K562 (cell line): Measurements from ENCODE around the gene FAM53A. TPM values are rescaled to one million over a fixed set of nuclear protein-coding genes. Genes with fewer than 3 reads are reported as not detected.
A peak's percentile ranks its signal among the peaks of the same experiment; 100 is the strongest.

Experiments used
- ARID1B ChIP-seq: fragments of 450-650 bp; IDR thresholded peaks from 2 replicates; pipeline ENCODE4 v1.6.1; 2016; ENCODE audit warnings: antibody characterized with exemption, mild to moderate bottlenecking, inconsistent platforms
- CAMTA2 ChIP-seq: fragments of 250-450 bp; sonication (Bioruptor Pico); conservative IDR thresholded peaks from 2 replicates; pipeline ENCODE4 v1.5.1; 2022
- CBX8 ChIP-seq: fragments of 200-600 bp; sonication (generic); IDR thresholded peaks from 2 replicates; pipeline ENCODE4 v1.6.1; 2012; ENCODE audit warnings: borderline replicate concordance, mixed run types, low read depth, mild to moderate bottlenecking, moderate library complexity, mixed read lengths, low read length, control low read depth, inconsistent platforms; ENCODE audit not compliant: poor library complexity, severe bottlenecking; ENCODE audit errors: extremely low read depth
- COPS2 ChIP-seq: fragments of 450-650 bp; conservative IDR thresholded peaks from 2 replicates; pipeline ENCODE4 v1.6.1; 2016; ENCODE audit warnings: mild to moderate bottlenecking, moderate library complexity
- FIP1L1 ChIP-seq: fragments of 200-400 bp; formaldehyde crosslinking; IDR thresholded peaks from 2 replicates; pipeline ENCODE4 v1.6.1; 2018; ENCODE audit warnings: mild to moderate bottlenecking, low read depth, low read length; ENCODE audit not compliant: poor library complexity, severe bottlenecking
- FOXP1 ChIP-seq: sonication (generic); formaldehyde crosslinking; IDR thresholded peaks from 2 replicates; pipeline ENCODE4 v1.8.0; 2022; ENCODE audit warnings: mild to moderate bottlenecking, missing genetic modification reagents
- HIVEP1 ChIP-seq: fragments of 250-450 bp; sonication (Bioruptor Pico); IDR thresholded peaks from 2 replicates; pipeline ENCODE4 v1.4.0; 2020; ENCODE audit warnings: mild to moderate bottlenecking
- HNRNPUL1 ChIP-seq: fragments of 200-400 bp; formaldehyde crosslinking; IDR thresholded peaks from 2 replicates; pipeline ENCODE4 v1.6.1; 2017; ENCODE audit warnings: low read length
- MAZ ChIP-seq, 2 experiments: fragments of 450-650 bp in 1 of 2; sonication (generic) in 1 of 2; formaldehyde crosslinking; IDR thresholded peaks in 1 of 2; conservative IDR thresholded peaks in 1 of 2; 2 replicates each; pipeline versions ENCODE4 v1.4.0 to v1.5.0; 2020; ENCODE audit warnings: mild to moderate bottlenecking in 1 of 2, missing genetic modification reagents in 1 of 2
- NCOA1 ChIP-seq: fragments of 450-650 bp; IDR thresholded peaks from 2 replicates; pipeline ENCODE4 v1.6.1; 2016; ENCODE audit warnings: low read depth
- NUFIP1 ChIP-seq: fragments of 450-650 bp; IDR thresholded peaks from 2 replicates; pipeline ENCODE4 v1.6.1; 2018; ENCODE audit not compliant: partially characterized antibody
- SIN3A ChIP-seq, 2 experiments: fragments of 150-350 bp in 1 of 2; IDR thresholded peaks; 2 replicates each; pipeline ENCODE4 v1.6.1; 2011 to 2016; ENCODE audit warnings: borderline replicate concordance in 2 of 2, low read depth in 2 of 2, low read length in 2 of 2, mild to moderate bottlenecking in 2 of 2, moderate library complexity in 2 of 2; ENCODE audit not compliant: control insufficient read depth in 1 of 2
- SMAD1 ChIP-seq: fragments of 150-350 bp; IDR thresholded peaks from 2 replicates; pipeline ENCODE4 v1.6.1; 2014; ENCODE audit warnings: low read length, low read depth; ENCODE audit not compliant: partially characterized antibody
- XRCC4 ChIP-seq: IDR thresholded peaks from one replicate; pipeline ENCODE4 v1.6.1; 2011; ENCODE audit not compliant: insufficient read depth, insufficient read length; ENCODE audit errors: extremely low read depth
- ZBTB12 ChIP-seq: fragments of 250-450 bp; sonication (Bioruptor Pico); IDR thresholded peaks from 2 replicates; pipeline ENCODE4 v1.4.0; 2020
- ZBTB26 ChIP-seq: fragments of 450-650 bp; formaldehyde crosslinking; IDR thresholded peaks from 2 replicates; pipeline ENCODE4 v1.4.0; 2022; ENCODE audit warnings: missing genetic modification characterization
- ZNF354B ChIP-seq: fragments of 250-450 bp; sonication (Bioruptor Pico); IDR thresholded peaks from 2 replicates; pipeline ENCODE4 v1.4.0; 2020
- polyA plus RNA-seq, 8 experiments: library from polyadenylated mRNA; depleted of rRNA in 4 of 8; stranded (reverse) in 5 of 8; unstranded in 3 of 8; fragments of >200 nt; fragmentation: Nextera tagmentation in 2 of 8; fragmentation: Illumina TruSeq in 1 of 8; extraction: Ambion mirVana in 2 of 8; extraction: Trizol in 1 of 8; gene quantifications; 2 replicates each; pipeline versions ENCODE4 v1.2.1 to v1.2.3, GENCODE V29; 2011 to 2014; ENCODE audit warnings: inconsistent platforms in 1 of 8, missing spikeins in 1 of 8
- total RNA-seq, 7 experiments: library from RNA; depleted of rRNA in 6 of 7; stranded (reverse); fragments of >200 nt in 6 of 7; fragmentation: Illumina TruSeq in 2 of 7; extraction: Trizol in 2 of 7; gene quantifications; 2 replicates each; pipeline versions ENCODE4 v1.2.1 to v1.2.3, GENCODE V29; 2011 to 2021; ENCODE audit warnings: low replicate concordance in 1 of 7
- TF ChIP-seq, protein P1 (sequence below): sonication (generic); formaldehyde crosslinking; IDR thresholded peaks from 2 replicates; pipeline ENCODE4 v1.4.0; 2020; ENCODE audit warnings: mild to moderate bottlenecking, missing genetic modification reagents
- TF ChIP-seq, protein P2 (sequence below): sonication (generic); formaldehyde crosslinking; IDR thresholded peaks from 2 replicates; pipeline ENCODE4 v1.8.0; 2022; ENCODE audit warnings: mild to moderate bottlenecking, missing genetic modification reagents, borderline replicate concordance

FAM53A gene
- total and polyA plus RNA-seq, 9 of the 15 experiments (the other 6 are each of a cell fraction or from before 2014, with no cell fraction given): 0.53 to 2.7 (median 1.4) TPM; not detected in 2

DNA sequence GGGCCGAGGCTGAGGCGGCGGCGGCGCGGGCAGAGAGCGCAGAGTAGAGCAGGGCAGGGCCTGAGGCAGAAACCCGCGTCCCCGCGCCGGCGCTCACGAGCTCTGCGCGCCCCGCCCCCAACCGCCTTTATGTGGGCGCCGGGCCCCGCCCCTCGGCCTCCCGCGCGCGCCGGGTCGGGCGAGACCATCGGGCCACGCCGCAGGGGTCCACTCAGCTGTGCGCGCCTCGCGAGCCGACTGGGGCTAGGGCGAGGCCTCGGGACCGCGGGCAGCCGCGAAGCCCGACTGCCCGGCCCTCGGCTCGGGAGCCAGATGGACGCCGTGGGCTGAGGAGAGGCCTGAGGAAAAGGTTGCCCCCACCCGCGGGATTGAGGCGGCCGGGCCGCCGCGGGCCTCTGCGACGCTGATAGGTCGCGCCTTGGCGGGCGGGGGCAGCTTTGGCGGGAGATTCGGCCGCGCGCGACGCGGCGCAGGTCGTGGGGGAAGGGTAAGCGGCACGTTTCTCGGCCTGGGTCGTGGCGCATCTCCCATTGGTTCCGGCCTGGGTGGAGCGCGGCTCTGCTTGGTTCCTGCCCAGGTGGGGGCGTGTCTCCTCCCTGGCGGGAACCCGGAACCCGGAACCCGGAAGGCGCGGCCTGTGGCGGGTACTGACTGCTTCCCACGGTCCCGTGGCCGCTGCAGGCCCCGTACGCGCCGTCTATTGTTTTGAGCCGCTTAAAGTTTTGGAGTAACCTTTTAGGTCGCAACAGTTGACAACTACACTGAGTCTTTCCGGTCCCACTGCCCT, 28.3 kb upstream of the FAM53A start, which contains the start of gene SLBP (continued):
- no peak for TF ChIP-seq ZBTB26 (CRISPR knock-in tag)
- peak; percentile 54 for TF ChIP-seq ZBTB12 (CRISPR knock-in tag)
- no peak for TF ChIP-seq COPS2
- TF ChIP-seq XRCC4: no peak
- TF ChIP-seq, protein P1, sequence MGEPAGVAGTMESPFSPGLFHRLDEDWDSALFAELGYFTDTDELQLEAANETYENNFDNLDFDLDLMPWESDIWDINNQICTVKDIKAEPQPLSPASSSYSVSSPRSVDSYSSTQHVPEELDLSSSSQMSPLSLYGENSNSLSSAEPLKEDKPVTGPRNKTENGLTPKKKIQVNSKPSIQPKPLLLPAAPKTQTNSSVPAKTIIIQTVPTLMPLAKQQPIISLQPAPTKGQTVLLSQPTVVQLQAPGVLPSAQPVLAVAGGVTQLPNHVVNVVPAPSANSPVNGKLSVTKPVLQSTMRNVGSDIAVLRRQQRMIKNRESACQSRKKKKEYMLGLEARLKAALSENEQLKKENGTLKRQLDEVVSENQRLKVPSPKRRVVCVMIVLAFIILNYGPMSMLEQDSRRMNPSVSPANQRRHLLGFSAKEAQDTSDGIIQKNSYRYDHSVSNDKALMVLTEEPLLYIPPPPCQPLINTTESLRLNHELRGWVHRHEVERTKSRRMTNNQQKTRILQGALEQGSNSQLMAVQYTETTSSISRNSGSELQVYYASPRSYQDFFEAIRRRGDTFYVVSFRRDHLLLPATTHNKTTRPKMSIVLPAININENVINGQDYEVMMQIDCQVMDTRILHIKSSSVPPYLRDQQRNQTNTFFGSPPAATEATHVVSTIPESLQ (CRISPR knock-in tag): peak; percentile 99
- TF ChIP-seq ZNF354B (CRISPR knock-in tag): no peak
- TF ChIP-seq FIP1L1: peak; percentile 92
- peak; percentile 36 for TF ChIP-seq SMAD1
- TF ChIP-seq CAMTA2 (CRISPR knock-in tag): 0 out of 2 replicates have a peak, but pooled peaks have one; percentile 40
- no peak for TF ChIP-seq CBX8
- TF ChIP-seq ARID1B: no peak
- no peak for TF ChIP-seq HNRNPUL1
- TF ChIP-seq, protein P2, sequence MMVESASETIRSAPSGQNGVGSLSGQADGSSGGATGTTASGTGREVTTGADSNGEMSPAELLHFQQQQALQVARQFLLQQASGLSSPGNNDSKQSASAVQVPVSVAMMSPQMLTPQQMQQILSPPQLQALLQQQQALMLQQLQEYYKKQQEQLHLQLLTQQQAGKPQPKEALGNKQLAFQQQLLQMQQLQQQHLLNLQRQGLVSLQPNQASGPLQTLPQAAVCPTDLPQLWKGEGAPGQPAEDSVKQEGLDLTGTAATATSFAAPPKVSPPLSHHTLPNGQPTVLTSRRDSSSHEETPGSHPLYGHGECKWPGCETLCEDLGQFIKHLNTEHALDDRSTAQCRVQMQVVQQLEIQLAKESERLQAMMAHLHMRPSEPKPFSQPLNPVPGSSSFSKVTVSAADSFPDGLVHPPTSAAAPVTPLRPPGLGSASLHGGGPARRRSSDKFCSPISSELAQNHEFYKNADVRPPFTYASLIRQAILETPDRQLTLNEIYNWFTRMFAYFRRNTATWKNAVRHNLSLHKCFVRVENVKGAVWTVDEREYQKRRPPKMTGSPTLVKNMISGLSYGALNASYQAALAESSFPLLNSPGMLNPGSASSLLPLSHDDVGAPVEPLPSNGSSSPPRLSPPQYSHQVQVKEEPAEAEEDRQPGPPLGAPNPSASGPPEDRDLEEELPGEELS (CRISPR knock-in tag): 0 out of 2 replicates have a peak, but pooled peaks have one; percentile 23
- peak; percentile 88 for TF ChIP-seq FOXP1 (CRISPR knock-in tag)
- no peak for TF ChIP-seq HIVEP1 (CRISPR knock-in tag)
- TF ChIP-seq SIN3A (IDR thresholded peaks at IDR 0.05; ENCODE audit: borderline replicate concordance in 2 of 2, control insufficient read depth in 1 of 2, low read depth in 2 of 2, low read length in 2 of 2): peak; percentile 94 to 97
- TF ChIP-seq NCOA1: 0 out of 2 replicates have a peak, but pooled peaks have one; percentile 36
- TF ChIP-seq MAZ (CRISPR knock-in tag; conservative IDR thresholded peaks at IDR 0.05 in 1 of 2, IDR thresholded peaks at IDR 0.05 in 1 of 2): peak; percentile 92 to 95
- no peak for TF ChIP-seq NUFIP1
